Mucosa of descending colon (tissue), 3 donors: Measurements from ENCODE around the gene NMUR1. TPM values are rescaled to one million over a fixed set of nuclear protein-coding genes. Genes with fewer than 3 reads are reported as not detected.

Experiments used
- ATAC-seq: fragments of 200-7000 bp; cut with Tn5 transposase; one replicate; pipeline ENCODE4 v1.9.1; 2020; ENCODE audit warnings: mild to moderate bottlenecking, moderate library complexity
- DNase-seq, 3 donors: peaks; one replicate each; pipeline ENCODE4 v3.0.0-alpha.2; 2020
- H3K36me3 ChIP-seq: fragments of 200-600 bp; one replicate; pipeline ENCODE4 v1.8.0; 2021; ENCODE audit warnings: low read depth, mild to moderate bottlenecking
- H3K4me1 ChIP-seq: fragments of 200-600 bp; one replicate; pipeline ENCODE4 v1.8.0; 2021; ENCODE audit warnings: low read depth, mild to moderate bottlenecking
- H3K4me3 ChIP-seq: fragments of 200-600 bp; one replicate; pipeline ENCODE4 v1.8.0; 2021; ENCODE audit warnings: mild to moderate bottlenecking
- H3K9me3 ChIP-seq: fragments of 200-600 bp; one replicate; pipeline ENCODE4 v1.8.0; 2021; ENCODE audit warnings: mild to moderate bottlenecking
- intact Hi-C, 2 donors: fragments of 100-400 bp; cut with DNase I in 1 of 2; cut with micrococcal nuclease in 1 of 2; formaldehyde crosslinking; loops; one replicate each; pipeline versions ENCODE4 v1.11.0 to v1.11.1; 2022; cut with DNase I, micrococcal nuclease
- total RNA-seq, 3 donors: library from RNA; stranded (reverse); fragmentation: NEBNext Ultra II Directional in 2 of 3; extraction: Animal tissue kit (Norgen Biotek cat#: 25700) in 2 of 3; gene quantifications; one replicate each; pipeline versions ENCODE4 v1.2.1 to v1.2.4, GENCODE V29; 2021 to 2023
- TF ChIP-seq, protein P1 (sequence below): fragments of 200-600 bp; IDR thresholded peaks from one replicate; pipeline ENCODE4 v1.8.0; 2022; ENCODE audit warnings: antibody characterized with exemption, mild to moderate bottlenecking
- donor health status: DM: no; HTN: no; CAD: no; lungs with moderate emphysema.
- donor health status: DM: no; HTN: no; CAD: no.
- donor health status: DM: no; HTN: yes; CAD: no.

Gene NMUR1
- total RNA-seq, 3 donors from 2014 or later: 0.57 to 1.2 (median 0.87) TPM

DNA sequence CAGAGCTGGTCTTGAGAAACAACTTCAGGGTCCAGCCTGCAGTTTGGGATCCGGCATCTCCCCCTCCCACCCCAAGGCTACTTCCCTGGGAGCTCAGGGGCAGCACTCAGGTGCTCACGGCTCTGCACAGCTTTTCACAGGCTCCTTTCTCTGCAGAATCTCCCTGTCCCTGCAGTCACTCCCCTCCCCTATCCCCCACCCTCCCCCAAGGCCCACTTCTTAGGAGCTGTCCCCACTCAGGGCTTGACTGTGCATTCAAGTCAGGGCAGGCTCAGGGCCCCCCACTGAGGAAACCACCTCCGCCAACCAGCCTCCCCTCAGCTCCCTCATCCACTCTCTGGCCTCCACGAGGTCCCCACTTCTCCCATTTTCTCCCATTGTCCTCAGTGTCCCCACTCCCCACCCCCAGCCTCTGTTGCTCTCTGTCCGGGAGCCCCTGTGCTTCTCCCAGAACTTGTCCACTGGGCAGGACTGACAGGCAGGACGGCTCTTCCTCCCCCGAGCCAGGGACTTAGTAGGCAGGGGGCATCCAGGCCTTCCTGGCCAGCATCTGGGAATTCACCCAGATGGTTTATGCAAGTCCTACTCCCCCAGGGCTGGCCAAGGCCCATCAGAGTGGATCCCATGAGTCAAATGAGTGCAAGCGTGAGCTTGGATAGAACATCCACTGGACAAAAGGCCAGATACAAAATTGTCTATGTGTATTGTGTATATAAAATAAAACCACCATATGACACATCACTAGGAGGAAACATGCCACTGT, 7.6 kb downstream of the NMUR1 start:
- H3K36me3 ChIP-seq: no peaks in the 10 kb centered on the region
- H3K4me1 ChIP-seq: no peaks in the 10 kb centered on the region
- TF ChIP-seq, protein P1, sequence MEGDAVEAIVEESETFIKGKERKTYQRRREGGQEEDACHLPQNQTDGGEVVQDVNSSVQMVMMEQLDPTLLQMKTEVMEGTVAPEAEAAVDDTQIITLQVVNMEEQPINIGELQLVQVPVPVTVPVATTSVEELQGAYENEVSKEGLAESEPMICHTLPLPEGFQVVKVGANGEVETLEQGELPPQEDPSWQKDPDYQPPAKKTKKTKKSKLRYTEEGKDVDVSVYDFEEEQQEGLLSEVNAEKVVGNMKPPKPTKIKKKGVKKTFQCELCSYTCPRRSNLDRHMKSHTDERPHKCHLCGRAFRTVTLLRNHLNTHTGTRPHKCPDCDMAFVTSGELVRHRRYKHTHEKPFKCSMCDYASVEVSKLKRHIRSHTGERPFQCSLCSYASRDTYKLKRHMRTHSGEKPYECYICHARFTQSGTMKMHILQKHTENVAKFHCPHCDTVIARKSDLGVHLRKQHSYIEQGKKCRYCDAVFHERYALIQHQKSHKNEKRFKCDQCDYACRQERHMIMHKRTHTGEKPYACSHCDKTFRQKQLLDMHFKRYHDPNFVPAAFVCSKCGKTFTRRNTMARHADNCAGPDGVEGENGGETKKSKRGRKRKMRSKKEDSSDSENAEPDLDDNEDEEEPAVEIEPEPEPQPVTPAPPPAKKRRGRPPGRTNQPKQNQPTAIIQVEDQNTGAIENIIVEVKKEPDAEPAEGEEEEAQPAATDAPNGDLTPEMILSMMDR: no peak
- intact Hi-C loops: no loop called here
- DNase-seq (no peak), ATAC-seq (peak; percentile 10)
- no peaks in the 10 kb centered on the region for H3K9me3 ChIP-seq
- H3K4me3 ChIP-seq: no peak overlapping the region

- DNase-seq: no peak
- Histone ChIP-seq H3K4me3 (no peak overlapping the region), H3K9me3 (no peaks in the 10 kb centered on the region), H3K36me3 (no peaks in the 10 kb centered on the region), H3K4me1 (no peaks in the 10 kb centered on the region)
- intact Hi-C loops: no loop called here
- ATAC-seq: no peak
- TF ChIP-seq, protein P1: no peak
Observed at GRCh38 chr2:231521443-231521842, 8.8 kb downstream of the NMUR1 start.

DNA sequence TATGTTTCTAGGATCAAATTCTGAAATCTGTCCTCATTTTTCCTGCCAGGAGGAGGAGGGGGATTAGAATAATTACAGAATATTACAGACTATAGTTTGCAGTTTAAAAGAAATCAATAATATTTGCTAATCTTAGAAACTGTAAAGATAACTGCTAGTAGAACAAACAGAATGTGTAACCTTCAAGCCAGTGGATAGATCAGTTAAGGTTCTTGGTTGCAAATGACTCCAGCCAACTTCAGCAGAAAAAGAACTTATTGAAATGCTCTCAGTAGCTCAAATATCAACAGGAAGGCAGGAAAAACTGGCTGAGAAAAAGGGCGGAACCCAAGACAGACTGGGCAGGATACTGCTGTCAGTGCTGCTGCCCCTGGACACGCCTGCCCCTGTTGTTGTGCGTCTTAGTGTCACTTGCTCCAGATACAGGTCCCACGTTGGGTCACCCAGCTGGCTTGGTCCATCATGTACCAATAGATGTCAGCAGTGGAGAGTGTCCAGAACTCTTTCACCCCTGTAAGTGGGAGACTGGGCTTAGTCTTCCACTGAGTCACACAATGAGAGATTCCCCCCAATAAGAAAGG, 10.2 kb downstream of the NMUR1 start:
- TF ChIP-seq, protein P1: no peak
- no peaks in the 10 kb centered on the region for H3K9me3 ChIP-seq
- no peak overlapping the region for H3K4me3 ChIP-seq
- ATAC-seq (no peak), DNase-seq (no peak)
- no peaks in the 10 kb centered on the region for H3K4me1 ChIP-seq
- intact Hi-C loops: loop anchor here in 1 of 2 donors (5.0 to 10.0 kb wide), 2 partner anchors 37 to 55 kb away; partner anchors contain the start of gene NCL
- H3K36me3 ChIP-seq: no peaks in the 10 kb centered on the region

DNA sequence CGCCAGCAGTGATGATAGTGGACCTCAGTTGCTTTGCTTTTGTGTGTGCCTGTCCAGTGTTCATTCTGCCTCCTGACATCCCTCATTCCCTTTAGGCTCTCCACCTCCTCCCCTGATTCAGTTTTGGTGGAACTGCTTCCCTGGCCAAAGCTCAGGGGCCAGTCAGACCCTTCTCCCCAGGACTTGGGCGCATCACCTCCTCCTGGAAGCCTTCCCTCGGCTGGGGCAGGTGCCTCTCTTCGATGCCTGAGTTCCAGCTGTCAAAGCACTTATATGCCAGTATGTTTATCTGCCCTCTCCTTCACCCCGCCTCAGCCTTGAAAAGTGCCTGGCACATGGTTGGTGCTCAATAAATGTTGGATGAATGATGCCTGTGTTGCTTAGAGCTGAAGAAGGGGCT, 11.5 kb downstream of the NMUR1 start:
- no peaks in the 10 kb centered on the region for H3K9me3 ChIP-seq
- H3K4me3 ChIP-seq: no peak overlapping the region
- DNase-seq: no peak
- TF ChIP-seq, protein P1: no peak
- intact Hi-C loops: loop anchor here in 1 of 2 donors (5.0 to 10.0 kb wide), 2 partner anchors 39 to 54 kb away; partner anchors contain the start of gene NCL
- H3K36me3 ChIP-seq: no peaks in the 10 kb centered on the region
- ATAC-seq: no peak
- H3K4me1 ChIP-seq: no peaks in the 10 kb centered on the region

DNA sequence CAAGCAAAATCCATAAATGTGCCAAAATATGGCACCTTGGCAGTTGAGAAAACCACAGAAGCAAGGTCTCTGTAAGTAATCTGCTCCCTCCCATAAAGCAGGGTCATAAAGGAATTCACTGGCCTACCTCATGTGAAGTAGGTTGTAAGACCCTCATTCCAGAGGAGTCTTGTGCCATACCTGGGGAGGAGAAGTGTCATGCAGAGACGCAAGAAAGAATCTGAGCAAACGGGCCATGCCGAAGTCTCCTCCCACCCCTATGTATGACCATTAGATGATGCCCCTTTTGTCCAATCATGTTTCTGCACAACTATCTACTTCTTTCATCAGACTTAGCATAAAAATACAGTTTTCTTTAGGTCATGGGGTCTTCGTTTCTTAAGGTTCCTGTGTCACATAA, 14.6 kb downstream of the NMUR1 start:
- no peak overlapping the region for H3K4me3 ChIP-seq
- TF ChIP-seq, protein P1: no peak
- ATAC-seq (no peak), DNase-seq (no peak)
- H3K36me3 ChIP-seq: no peaks in the 10 kb centered on the region
- H3K4me1 ChIP-seq: no peaks in the 10 kb centered on the region
- intact Hi-C loops: loop anchor here in 1 of 2 donors (5.0 to 10.0 kb wide), 2 partner anchors 42 to 51 kb away; partner anchors contain the start of gene NCL
- no peaks in the 10 kb centered on the region for H3K9me3 ChIP-seq
